Mucosa of gallbladder (tissue), 1 donor: ENCODE results near the gene MFNG. TPM values are rescaled to one million over a fixed set of nuclear protein-coding genes. Genes with fewer than 3 reads are reported as not detected.

ENCODE experiments used
- DNase-seq: peaks from one replicate; pipeline ENCODE4 v3.0.0-alpha.2; 2020; ENCODE audit warnings: low spot score
- total RNA-seq: library from RNA; stranded (reverse); gene quantifications from one replicate; pipeline ENCODE4 v1.2.1, GENCODE V29; 2021
- donor health status: DM: no; HTN: no; CAD: no.

Gene MFNG
- total RNA-seq, 1 donor from 2014 or later, result 24.2 TPM

DNA sequence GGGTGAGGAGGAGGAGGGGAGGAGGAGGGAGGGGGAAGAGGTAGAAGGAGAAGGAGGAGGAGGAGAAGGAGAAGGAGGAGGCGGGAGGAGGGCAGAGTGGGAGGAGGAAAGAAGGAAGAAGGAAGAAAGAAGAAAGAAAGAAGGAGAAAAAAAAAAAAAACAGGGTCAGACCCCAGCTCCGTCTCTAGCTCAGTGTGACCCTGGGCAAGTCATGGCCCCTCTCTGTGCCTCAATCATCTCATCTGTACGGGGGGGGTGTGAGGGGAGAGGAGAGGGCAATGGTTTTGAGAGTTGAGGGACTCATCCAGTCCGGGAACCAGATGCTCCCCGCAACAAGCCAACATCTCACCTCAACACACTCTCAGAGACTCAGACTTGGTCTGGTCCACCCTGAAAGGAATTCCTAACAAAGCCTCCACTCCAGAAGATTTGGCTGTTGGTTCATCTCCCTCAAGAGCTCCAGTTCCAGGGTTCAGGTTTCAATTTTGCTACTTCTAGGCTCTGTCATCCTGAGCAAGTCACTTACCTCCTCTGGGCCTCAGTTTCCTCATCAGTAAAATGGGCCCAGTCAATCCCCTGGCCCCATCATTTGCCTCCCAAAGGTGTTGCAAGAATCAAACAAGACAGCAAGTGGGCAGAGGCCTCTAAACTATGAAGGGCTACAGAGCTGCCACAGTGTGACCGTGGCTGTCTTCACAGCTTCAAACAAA is 25.4 kb upstream of the MFNG start:
- no peak for DNase-seq

- DNase-seq, result no peak
These were observed 23.9 kb upstream of the MFNG start for GRCh38 chr22:37510091-37510490.

GRCh38 chr22:37509059-37509860 is 23.1 kb upstream of the MFNG start:
- DNase-seq, result no peak

- DNase-seq, result no peak
These were observed 22.3 kb upstream of the MFNG start for GRCh38 chr22:37508431-37508992.

DNA sequence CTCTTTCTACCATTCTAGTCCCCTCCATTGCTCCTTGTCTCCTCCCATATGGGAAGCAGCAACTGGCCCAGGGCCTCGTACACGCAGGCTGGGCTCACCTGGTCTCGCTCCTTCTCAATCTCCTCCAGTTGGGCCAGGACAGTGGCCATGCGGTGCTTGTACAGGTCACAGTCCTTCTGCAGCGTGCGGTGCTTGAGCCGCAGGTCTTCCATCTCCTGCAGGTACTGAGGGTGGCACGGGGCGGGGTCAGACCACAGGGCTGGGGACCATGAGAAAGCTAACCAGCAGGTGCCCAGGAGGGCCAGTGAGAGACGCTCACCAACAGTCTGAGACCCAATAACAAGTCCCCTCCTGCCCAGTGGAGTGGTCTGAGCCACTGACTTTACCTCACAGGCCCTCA is 21.5 kb upstream of the MFNG start:
- no peak for DNase-seq

GRCh38 chr22:37505989-37506388 is 19.8 kb upstream of the MFNG start:
- no peak for DNase-seq

DNA sequence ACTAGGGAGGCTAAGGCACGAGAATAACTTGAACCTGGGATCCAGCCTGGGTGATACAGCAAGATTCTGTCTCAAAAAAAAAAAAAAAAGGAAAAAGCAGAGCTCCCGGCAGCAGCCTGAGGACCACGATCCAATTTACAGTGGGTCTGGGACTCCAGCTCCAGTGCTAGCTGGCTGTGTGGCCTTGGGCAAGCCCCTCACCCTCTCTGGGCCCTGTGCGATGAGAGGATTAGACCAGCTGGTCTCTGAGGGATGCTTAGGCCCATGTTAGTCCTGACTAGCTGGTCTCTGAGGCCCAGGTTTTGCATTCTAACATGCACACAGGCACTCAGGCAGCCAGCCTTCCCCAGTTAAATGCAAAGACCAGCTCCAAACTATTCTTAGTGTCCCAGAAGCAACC is 19.4 kb upstream of the MFNG start:
- DNase-seq, result no peak

- no peak for DNase-seq
These were observed 18.8 kb upstream of the MFNG start for GRCh38 chr22:37504964-37505363.

DNA sequence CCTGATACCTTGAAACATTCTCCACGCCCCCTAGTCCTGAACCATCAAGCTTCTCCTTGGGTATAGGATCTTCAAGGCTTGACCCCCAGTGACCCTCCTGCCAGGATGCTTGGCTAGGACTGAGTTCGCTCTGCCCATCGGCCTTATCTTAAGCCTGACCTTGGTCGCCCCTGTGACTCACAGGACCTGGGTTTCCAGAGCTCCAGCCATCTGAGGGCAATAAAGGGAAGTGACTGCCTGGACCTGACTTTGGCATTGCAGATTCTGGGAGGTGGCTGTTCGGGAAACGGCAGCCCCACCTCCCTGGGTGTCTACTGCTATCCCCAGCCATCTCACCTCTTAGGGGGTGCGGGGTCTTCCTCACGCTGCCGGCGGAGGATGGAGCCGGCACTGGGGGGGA is 17.7 kb upstream of the MFNG start:
- DNase-seq, result no peak

GRCh38 chr22:37503183-37503683 is 17.0 kb upstream of the MFNG start:
- no peak for DNase-seq

DNA sequence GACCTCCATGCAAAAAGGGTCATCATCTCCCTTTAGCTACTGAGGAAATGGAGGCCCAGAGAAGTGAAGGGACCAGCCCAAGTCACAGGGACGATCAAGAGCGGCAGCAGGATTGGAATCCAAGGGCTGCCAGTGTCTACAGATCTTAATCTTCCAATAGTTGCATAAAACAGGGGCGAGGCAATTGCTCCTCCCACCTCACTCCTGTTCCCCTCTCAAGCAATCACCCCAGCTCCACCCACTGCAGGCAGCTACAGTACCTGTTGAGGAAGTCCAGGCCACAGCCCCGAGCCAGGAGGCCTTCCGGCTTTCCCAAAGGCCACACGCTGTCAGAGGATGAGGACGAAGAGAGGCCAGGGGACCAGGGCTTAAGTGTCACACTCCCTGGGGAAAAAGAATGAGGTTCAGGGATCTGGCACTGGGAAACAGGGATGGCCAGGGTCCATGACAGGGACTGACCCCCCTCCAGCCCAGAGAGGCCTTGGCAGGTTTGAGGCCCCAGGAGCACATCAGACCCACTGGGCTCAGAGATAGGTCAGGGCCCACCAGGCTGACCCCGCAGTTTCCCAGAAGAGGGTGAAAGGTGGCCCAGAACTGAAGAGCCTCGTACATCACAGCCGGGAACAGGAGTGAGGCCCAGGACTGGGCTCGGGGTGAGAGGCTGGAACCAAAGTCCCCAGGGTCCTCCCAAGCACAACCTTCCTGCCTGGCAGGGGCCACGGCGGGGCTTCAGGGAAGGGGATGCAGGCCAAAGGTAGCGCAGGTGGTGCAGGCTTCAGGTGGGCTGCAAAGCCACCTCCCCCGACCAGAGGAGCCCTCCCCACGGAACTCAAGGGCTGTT is 16.4 kb upstream of the MFNG start:
- peak; percentile 90 for DNase-seq

GRCh38 chr22:37501610-37502341 is 15.6 kb upstream of the MFNG start:
- peak; percentile 92 for DNase-seq

DNA sequence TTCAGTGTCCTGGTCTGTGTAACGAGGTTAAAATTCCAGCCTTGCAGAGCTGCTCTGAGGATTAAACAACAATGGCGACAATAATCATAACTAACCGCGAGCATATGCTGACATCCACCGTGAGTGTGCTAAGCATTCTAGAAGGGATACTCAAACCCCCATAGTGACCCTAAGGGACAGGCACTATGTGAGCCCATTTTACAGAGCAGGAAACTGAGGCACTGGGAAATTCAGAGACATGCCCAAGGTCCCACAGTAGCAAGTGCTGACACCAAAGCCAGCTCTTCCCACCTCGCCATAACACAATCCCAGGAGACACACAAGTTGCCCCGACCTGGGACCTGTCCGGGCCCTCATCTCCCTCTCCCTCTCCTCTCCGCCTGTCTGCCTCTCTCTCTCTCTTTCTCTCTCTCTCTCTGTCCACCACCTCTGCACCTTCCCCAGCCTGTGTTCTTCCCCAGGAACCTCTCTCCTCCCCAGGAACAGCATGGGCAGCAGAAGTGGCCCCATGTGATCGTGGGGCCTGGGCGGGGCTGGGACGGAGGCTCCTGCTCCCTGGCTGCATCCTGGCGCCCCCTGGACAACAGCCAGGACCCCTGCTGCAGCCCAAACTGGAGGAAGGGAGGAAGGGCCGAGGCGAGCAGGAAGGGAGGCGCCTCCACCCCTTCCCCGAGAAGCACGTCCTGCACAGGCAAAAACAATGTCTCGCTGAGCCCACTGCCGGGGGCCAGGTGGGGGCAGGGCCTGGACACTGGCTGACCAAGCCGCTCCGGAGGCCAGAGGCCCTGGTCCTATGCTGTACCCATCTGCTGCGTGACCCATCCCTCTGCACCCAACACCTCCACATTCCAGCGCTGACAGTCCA is 14.8 kb upstream of the MFNG start:
- no peak for DNase-seq

DNA sequence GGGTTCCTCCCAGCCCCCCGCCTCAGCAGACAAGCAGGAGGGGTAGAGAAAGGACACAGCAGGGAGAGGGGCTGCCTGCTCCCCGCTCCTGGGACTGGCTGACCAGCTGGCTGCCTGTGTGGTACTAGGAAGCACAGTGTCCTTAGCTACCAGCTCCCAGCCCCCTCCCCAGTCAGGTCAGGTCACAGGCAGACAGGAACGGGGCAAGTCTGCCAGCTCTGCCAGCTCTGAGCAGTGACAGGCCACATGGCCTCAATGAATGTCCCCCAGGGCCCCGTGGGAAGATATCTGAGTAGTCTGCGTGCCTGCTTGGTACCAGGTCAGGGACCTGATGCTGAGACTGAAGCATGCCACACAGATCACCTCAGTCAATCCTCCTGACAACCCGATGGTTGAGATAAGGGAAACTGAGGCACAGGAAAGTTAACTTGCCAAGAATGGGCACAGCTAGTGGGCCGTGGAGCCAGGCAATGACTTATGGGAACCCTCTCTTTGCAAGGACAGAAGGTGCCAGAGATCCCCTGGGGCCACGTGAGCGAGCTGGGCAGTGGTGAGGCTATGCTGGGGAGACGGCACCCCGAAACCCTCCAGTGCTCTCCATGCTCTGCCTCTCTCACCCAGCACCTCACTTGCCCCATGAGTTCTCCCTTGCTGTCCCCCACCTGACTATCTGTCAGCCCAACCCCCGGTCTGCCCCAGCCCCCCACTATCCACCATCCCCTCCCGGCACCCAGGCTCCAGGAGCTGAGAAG is 13.8 kb upstream of the MFNG start:
- DNase-seq, result no peak

GRCh38 chr22:37499027-37499707 is 13.0 kb upstream of the MFNG start:
- DNase-seq, result no peak

- DNase-seq, result no peak
These were observed 12.2 kb upstream of the MFNG start for GRCh38 chr22:37498289-37498909.

DNA sequence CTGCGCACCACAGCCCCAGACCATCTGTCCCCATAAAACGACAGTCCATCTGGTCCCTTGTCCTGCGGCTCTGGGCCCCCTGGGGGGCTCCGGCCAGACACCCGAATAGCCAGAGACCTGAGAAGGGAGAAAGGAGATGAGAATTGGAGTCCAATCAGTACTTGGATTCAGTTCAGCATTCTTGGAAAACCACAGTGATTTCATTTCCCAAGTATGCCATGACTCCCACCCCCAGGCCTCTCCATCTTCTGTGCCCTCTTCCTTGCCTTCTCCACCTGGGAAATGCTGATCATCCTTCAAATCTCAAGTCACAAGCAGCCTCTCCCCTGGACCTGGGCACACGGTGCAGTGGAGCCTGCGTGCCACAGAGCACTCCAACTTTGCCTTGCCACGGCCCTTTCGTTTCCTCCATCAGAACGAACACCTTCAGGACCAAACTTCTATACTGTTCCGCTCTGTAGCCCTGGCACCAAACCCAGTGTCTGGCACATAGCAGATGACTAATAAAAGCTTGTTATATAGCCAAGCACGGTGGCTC is 10.9 kb upstream of the MFNG start:
- no peak for DNase-seq

- DNase-seq, result no peak
These were observed 10.5 kb upstream of the MFNG start for GRCh38 chr22:37496651-37497050.
